Stimulated activated CD8-positive, alpha-beta memory T cell treated with anti-CD3 and anti-CD28 coated beads, Interleukin-4, amount 100 ng/mL, for 48 hours (primary cell): Measurements from ENCODE around the gene SLC2A13.

Experiments
- DNase-seq: peaks from one replicate; pipeline ENCODE4 v3.0.0-alpha.2; 2020

Gene SLC2A13

GRCh38 chr12:39713552-39713951 is 392.3 kb downstream of the SLC2A13 start:
- DNase-seq = no peak

GRCh38 chr12:39712334-39712733 is 393.5 kb downstream of the SLC2A13 start:
- DNase-seq = no peak
